Stimulated activated CD4-positive, alpha-beta T cell treated with anti-CD3 and anti-CD28 coated beads, Interleukin-15, amount 100 ng/mL, for 1 hour (primary cell): Measurements from ENCODE around the gene TRRAP.

Experiments
- DNase-seq, 2 donors: peaks; one replicate each; pipeline ENCODE4 v3.0.0-alpha.2; 2020; ENCODE audit warnings: low read depth in 1 of 2, low spot score in 1 of 2

The TRRAP gene

GRCh38 chr7:99004216-99004615, 125.9 kb downstream of the TRRAP start:
- no peak for DNase-seq

- DNase-seq, result no peak
Measured at GRCh38 chr7:99004781-99005500, 126.6 kb downstream of the TRRAP start.

- no peak for DNase-seq
Measured at GRCh38 chr7:99005776-99006175, 127.4 kb downstream of the TRRAP start.

GRCh38 chr7:99006739-99007424, 128.6 kb downstream of the TRRAP start:
- no peak for DNase-seq

- no peak for DNase-seq
Measured at GRCh38 chr7:99008181-99008631, 129.9 kb downstream of the TRRAP start.

- DNase-seq, result no peak
Measured at GRCh38 chr7:99008921-99009530, 130.7 kb downstream of the TRRAP start.

- DNase-seq, result no peak
Measured at GRCh38 chr7:99010281-99010680, 131.9 kb downstream of the TRRAP start.

GRCh38 chr7:99011341-99011705, 133.0 kb downstream of the TRRAP start:
- DNase-seq, result no peak

GRCh38 chr7:99011706-99012404, 133.5 kb downstream of the TRRAP start:
- no peak for DNase-seq

- no peak for DNase-seq
Measured at GRCh38 chr7:99012722-99013121, 134.4 kb downstream of the TRRAP start.

- DNase-seq, result no peak
Measured at GRCh38 chr7:99013266-99014112, 135.2 kb downstream of the TRRAP start.

GRCh38 chr7:99014113-99014985, 136.0 kb downstream of the TRRAP start:
- DNase-seq, result no peak

GRCh38 chr7:99016196-99016595, 137.9 kb downstream of the TRRAP start:
- no peak for DNase-seq

GRCh38 chr7:99019523-99020412, 141.4 kb downstream of the TRRAP start:
- no peak for DNase-seq

- DNase-seq, result no peak
Measured at GRCh38 chr7:99020413-99020715, 142.0 kb downstream of the TRRAP start.

GRCh38 chr7:99021941-99022560, 143.7 kb downstream of the TRRAP start:
- no peak for DNase-seq

- no peak for DNase-seq
Measured at GRCh38 chr7:99024066-99024465, 145.7 kb downstream of the TRRAP start.

- no peak for DNase-seq
Measured at GRCh38 chr7:99027241-99027640, 148.9 kb downstream of the TRRAP start.

GRCh38 chr7:99027841-99028240, 149.5 kb downstream of the TRRAP start:
- DNase-seq, result no peak
